Stomach (tissue), 4 donors: ENCODE results near the gene NECAB3.

Experiments used
- CTCF ChIP-seq, 7 experiments: fragments of 450-650 bp in 4 of 7; fragments of 200-600 bp in 3 of 7; sonication (generic) in 3 of 7; IDR thresholded peaks; one replicate each; pipeline ENCODE4 v1.5.1; 2016 to 2019; ENCODE audit warnings: antibody characterized with exemption in 7 of 7, control low read depth in 2 of 7, mild to moderate bottlenecking in 1 of 7
- POLR2A ChIP-seq, 4 donors: fragments of 450-650 bp; IDR thresholded peaks; one replicate each; pipeline ENCODE4 v1.6.1; 2016; ENCODE audit warnings: antibody characterized with exemption in 4 of 4, control low read depth in 2 of 4, mild to moderate bottlenecking in 1 of 4, moderate library complexity in 1 of 4

- no peak for TF ChIP-seq CTCF (IDR thresholded peaks at IDR 0.05)
- no peak for TF ChIP-seq POLR2A (IDR thresholded peaks at IDR 0.05)
These were observed 15.7 kb downstream of the NECAB3 start for GRCh38 chr20:33658510-33658909.
